WERI-Rb-1 (cell line): ENCODE data around the gene HMCN2.

ENCODE experiments used
- DNase-seq: peaks from one replicate; pipeline ENCODE4 v3.0.0-alpha.2; 2020
- H3K27ac ChIP-seq: fragments of 250-450 bp; sonication (Bioruptor Pico); 2 replicates; pipeline ENCODE4 v1.5.1; 2020; ENCODE audit warnings: mild to moderate bottlenecking, moderate library complexity
- H3K27me3 ChIP-seq: fragments of 250-450 bp; sonication (Bioruptor Pico); 2 replicates; pipeline ENCODE4 v1.5.1; 2021; ENCODE audit warnings: mild to moderate bottlenecking, low read depth, moderate library complexity; ENCODE audit not compliant: insufficient read depth, severe bottlenecking
- H3K36me3 ChIP-seq: fragments of 250-450 bp; sonication (Bioruptor Pico); 2 replicates; pipeline ENCODE4 v1.5.1; 2020; ENCODE audit warnings: mild to moderate bottlenecking, moderate library complexity
- H3K4me3 ChIP-seq: 2 replicates; pipeline ENCODE4 v1.5.1; 2011; ENCODE audit warnings: low read depth, mild to moderate bottlenecking, control low read depth, low read length
- H3K9me3 ChIP-seq: fragments of 250-450 bp; sonication (Bioruptor Pico); 2 replicates; pipeline ENCODE4 v1.5.1; 2021; ENCODE audit warnings: mild to moderate bottlenecking, moderate library complexity; ENCODE audit not compliant: severe bottlenecking
- TF ChIP-seq, protein P1 (sequence below): IDR thresholded peaks from 2 replicates; pipeline ENCODE4 v1.5.1; 2011; ENCODE audit warnings: low read depth, mild to moderate bottlenecking, control low read depth, inconsistent platforms, low read length

HMCN2 gene

DNA sequence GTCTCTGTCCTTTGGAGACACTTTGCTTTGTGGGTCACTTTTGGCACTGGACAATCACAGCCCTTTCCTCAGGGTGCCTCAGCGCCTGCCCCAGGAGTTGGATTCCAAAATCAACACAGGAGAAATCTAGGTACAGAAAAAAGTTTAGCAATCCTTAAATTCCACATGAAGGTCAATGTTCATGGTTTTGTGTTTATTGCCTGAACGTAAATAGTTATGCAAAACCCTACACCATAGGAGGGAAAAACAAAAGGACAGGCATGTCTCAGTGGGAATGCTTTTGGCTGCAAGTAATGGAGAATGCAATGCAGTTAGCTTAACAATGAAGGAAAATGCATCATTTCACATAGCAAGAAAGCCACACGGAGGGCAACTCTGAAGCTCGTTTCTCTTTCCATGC lies 6.5 kb upstream of the HMCN2 start:
- Histone ChIP-seq H3K4me3 (no peak overlapping the region), H3K27me3 (no peaks in the 10 kb centered on the region), H3K36me3 (no peaks in the 10 kb centered on the region), H3K9me3 (no peaks in the 10 kb centered on the region), H3K27ac (no peak overlapping the region)
- DNase-seq = no peak
- TF ChIP-seq, protein P1, sequence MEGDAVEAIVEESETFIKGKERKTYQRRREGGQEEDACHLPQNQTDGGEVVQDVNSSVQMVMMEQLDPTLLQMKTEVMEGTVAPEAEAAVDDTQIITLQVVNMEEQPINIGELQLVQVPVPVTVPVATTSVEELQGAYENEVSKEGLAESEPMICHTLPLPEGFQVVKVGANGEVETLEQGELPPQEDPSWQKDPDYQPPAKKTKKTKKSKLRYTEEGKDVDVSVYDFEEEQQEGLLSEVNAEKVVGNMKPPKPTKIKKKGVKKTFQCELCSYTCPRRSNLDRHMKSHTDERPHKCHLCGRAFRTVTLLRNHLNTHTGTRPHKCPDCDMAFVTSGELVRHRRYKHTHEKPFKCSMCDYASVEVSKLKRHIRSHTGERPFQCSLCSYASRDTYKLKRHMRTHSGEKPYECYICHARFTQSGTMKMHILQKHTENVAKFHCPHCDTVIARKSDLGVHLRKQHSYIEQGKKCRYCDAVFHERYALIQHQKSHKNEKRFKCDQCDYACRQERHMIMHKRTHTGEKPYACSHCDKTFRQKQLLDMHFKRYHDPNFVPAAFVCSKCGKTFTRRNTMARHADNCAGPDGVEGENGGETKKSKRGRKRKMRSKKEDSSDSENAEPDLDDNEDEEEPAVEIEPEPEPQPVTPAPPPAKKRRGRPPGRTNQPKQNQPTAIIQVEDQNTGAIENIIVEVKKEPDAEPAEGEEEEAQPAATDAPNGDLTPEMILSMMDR = no peak

DNA sequence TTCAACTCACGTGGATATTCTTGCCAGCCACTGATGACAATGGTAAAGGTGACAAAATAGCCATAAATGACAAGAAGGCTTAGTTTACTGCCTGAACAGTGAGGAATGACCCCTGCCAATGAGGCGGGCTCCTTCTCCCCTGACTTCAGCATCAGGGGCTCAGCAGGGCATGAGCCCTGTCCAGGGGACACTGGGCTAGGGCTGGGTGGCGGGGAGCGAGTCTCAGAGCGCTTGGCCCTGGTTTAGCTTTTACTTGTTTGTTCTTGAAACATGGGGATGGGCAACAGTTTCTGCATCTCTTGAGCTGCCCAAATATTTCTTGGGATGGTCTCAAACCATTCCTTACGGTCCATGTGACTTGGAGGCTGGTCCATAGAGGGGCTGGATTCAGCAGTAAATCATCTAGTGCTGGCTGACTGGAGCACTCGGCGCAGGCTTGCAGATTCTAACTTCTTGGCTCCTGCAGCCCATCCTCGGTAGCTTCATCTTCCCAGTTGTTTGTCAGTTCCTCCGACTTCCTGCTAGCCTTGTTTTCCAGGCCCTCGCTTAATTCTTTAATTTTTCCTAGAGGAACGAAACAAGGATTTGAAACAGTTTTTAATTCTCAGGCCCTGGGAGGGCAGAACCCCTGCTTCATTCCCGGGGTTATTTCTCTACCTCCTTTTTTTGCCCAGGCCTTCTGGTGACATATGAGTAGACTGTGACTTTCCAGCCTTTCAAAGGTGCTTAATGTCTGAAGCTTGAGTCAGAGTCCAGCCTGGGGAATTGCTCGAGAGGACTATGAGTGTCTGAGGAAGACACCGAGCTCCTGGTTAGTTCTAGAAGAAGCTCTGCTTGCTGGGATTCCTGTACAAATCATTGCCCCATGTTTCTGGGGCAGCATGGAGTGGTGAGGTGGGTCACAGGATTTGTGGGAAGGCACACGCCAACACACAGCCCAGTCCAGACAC lies 4.5 kb upstream of the HMCN2 start:
- Histone ChIP-seq H3K36me3 (no peaks in the 10 kb centered on the region), H3K4me3 (no peak overlapping the region), H3K9me3 (no peaks in the 10 kb centered on the region), H3K27ac (no peak overlapping the region), H3K27me3 (peaks cover 6% of the 10 kb centered on the region)
- TF ChIP-seq, protein P1 = no peak
- no peak for DNase-seq

DNA sequence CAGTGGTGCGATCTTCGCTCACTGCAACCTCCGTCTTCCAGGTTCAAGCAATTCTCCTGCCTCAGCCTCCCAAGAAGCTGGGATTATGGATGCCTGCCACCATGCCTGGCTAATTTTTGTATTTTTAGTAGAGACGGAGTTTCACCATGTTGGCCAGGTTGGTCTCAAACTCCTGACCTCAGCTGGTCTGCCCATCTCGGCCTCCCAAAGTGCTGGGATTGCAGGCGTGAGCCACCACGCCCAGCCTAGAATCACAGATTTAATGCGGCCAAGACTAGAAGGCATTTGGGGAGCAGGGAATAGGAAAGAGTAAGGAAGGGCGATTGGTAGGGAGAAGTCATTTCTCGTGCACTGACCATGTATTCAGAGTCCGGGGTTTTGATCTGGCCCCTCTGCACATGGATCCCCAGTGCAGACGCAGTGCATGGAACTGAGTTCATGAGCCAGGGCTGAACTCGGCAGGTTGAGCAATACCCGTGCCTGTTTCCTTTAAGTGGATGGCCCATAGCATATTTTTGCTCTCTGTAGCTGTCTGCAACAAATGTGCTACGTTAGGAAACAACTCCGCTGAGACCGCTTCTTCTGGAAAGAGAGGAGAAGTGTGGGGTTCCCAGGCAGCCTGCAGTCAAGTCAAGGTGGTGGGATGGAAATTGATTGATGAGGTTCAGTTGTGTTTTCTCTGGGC lies 3.4 kb upstream of the HMCN2 start:
- Histone ChIP-seq H3K4me3 (no peak overlapping the region), H3K27ac (no peak overlapping the region), H3K9me3 (no peaks in the 10 kb centered on the region), H3K36me3 (no peaks in the 10 kb centered on the region), H3K27me3 (peaks cover 8% of the 10 kb centered on the region)
- no peak for DNase-seq
- TF ChIP-seq, protein P1 = no peak

DNA sequence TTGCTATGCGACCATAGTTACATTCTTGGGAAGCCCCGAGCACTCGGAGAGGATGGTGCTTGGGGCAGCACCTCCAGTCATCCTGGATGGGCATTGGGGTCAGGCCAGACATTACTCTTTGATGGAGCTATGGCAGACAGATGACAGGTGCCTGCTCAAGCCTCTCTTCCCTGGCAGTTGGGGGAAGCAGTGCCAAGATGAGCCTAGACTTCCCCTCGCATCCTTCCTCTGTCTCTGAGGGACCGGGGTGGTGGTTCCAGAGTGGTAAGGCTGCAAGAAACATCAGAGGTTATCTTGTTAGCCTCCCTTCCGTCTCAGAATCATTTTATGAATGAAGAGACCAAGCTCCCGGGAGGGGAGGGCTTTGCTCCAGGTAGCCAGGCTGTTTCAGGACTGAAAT lies 2.8 kb upstream of the HMCN2 start:
- Histone ChIP-seq H3K4me3 (no peak overlapping the region), H3K36me3 (no peaks in the 10 kb centered on the region), H3K9me3 (no peaks in the 10 kb centered on the region), H3K27ac (no peak overlapping the region), H3K27me3 (peaks cover 8% of the 10 kb centered on the region)
- TF ChIP-seq, protein P1 = no peak
- no peak for DNase-seq

DNA sequence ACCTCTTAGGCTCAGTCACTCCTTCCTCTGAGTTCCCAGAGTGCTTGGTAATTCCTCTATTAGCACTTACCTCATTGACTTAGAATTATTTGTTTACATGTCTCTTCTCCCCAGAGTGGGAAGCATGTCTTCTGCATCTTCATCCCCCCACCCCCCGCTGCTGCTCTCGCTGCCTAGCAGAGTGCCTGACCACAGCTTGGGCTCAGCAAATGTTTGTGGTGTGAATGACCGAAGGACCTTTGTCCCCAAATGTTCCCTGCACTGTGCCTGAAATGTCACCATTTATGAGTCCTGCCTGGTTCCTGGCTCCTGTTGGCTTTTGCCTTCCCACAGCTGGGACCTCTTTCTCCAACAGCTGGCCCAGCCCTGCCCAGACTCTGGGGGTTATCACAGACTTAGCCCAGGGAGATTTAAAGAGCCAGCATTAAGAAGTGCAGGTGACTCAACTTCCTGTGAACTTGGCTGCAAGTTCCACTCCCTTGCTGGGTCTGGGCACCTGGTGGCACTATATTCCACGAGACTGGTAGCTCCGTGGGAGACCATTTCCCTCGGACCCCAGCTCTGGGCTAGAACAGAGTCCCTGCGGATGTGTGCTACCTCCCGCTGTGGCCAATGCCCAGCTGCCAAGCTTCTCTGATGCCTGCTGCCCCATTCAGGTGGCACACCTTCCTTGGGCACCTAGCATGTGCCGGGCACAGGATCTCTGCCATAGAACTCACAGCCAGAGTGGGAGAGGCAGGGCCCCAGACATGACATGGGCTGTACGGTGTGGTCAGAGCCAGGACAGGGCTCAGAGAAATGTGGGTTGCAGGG lies 1.8 kb upstream of the HMCN2 start:
- Histone ChIP-seq H3K36me3 (no peaks in the 10 kb centered on the region), H3K4me3 (no peak overlapping the region), H3K27ac (no peak overlapping the region), H3K27me3 (peaks cover 8% of the 10 kb centered on the region), H3K9me3 (no peaks in the 10 kb centered on the region)
- DNase-seq = no peak
- TF ChIP-seq, protein P1 = 0 out of 2 replicates have a peak, but pooled peaks have one; percentile 9
